ENCODE results near the gene AKIRIN2.

DNA sequence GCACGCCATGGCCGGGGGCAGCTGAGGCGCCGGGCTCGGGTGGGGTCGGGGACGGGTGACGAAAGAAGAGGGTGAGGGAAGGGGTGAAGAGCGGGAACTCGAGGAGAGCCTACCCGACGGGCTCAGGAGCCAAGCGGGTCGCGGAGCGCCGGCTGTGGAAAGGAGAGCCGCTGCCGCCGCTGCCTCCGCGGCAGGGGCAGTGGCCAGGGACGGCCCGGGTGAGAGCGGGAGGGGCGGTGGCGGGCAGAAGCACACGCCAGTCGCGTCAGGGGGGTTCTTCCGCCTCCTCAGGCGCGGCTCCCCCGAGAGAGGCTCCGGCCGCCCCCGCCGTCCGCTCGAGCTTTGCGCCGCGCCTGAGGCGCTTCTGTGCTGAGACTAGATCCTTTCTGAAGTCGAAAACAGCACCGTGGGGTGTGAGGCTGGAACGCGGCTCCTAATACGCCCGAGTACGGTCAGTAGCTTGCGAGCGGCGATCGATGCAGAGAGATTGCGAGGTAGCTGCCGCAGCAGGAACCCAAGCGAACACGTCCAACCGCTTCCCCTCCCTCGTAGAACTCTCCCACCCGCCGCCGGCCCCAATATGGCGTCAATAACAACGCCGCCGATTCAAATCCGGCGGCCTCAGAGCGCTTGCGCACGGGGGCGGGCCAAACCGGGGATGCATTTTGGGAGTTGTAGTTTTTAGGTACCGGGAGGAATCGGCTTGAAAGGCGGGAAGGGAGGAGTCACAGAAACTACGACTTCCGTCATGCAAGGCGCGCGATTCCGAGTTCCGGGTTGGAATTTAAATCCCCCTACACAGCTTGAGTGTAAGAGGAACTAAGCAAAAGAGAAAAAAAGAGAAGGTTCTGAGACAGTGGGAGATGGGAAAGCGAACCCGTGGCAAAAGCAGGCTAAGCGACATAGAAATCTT, at the start of gene AKIRIN2:
- TF ChIP-seq, protein P1, sequence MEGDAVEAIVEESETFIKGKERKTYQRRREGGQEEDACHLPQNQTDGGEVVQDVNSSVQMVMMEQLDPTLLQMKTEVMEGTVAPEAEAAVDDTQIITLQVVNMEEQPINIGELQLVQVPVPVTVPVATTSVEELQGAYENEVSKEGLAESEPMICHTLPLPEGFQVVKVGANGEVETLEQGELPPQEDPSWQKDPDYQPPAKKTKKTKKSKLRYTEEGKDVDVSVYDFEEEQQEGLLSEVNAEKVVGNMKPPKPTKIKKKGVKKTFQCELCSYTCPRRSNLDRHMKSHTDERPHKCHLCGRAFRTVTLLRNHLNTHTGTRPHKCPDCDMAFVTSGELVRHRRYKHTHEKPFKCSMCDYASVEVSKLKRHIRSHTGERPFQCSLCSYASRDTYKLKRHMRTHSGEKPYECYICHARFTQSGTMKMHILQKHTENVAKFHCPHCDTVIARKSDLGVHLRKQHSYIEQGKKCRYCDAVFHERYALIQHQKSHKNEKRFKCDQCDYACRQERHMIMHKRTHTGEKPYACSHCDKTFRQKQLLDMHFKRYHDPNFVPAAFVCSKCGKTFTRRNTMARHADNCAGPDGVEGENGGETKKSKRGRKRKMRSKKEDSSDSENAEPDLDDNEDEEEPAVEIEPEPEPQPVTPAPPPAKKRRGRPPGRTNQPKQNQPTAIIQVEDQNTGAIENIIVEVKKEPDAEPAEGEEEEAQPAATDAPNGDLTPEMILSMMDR (IDR thresholded peaks at IDR 0.05): peak in 1 of 5 experiments; percentile 37
- TF ChIP-seq POLR2A (IDR thresholded peaks at IDR 0.05) (peak; percentile 98 to 99), EP300 (IDR thresholded peaks at IDR 0.05) (peak; percentile 81 to 99)
